HG03064 (cell line): ENCODE results near the gene PRKAB1.
"Not testable (repeated sequence)": the region's sequence is repeated elsewhere in the genome, so short reads cannot be mapped to it uniquely, and the experiment has no call there.

Source experiments
- ATAC-seq: cut with Tn5 transposase; IDR thresholded peaks from one replicate; pipeline ENCODE4 v1.9.1; 2021; ENCODE audit warnings: low read depth; ENCODE audit not compliant: unreplicated experiment

The PRKAB1 gene

GRCh38 chr12:119667577-119668323, at the start of gene PRKAB1:
TSS of gene PRKAB1 (plus strand) at chr12:119668133. CDS start at chr12:119668245, 112 bp downstream.
- peak; percentile 96 for ATAC-seq

- ATAC-seq = not testable (repeated sequence)
Measured at GRCh38 chr12:119618328-119618896, 49.5 kb upstream of the PRKAB1 start.

GRCh38 chr12:119620490-119620889, 47.4 kb upstream of the PRKAB1 start:
- ATAC-seq = no peak

GRCh38 chr12:119621878-119622277, 46.1 kb upstream of the PRKAB1 start:
- no peak for ATAC-seq

GRCh38 chr12:119624966-119625365, 43.0 kb upstream of the PRKAB1 start:
- ATAC-seq = no peak

GRCh38 chr12:119627019-119627643, 40.8 kb upstream of the PRKAB1 start:
- no peak for ATAC-seq

GRCh38 chr12:119627686-119628085, 40.2 kb upstream of the PRKAB1 start:
- ATAC-seq = no peak

GRCh38 chr12:119630223-119630780, 37.6 kb upstream of the PRKAB1 start:
- ATAC-seq = no peak

GRCh38 chr12:119630962-119631550, 36.9 kb upstream of the PRKAB1 start:
- ATAC-seq = no peak

- no peak for ATAC-seq
Measured at GRCh38 chr12:119631930-119632678, 35.8 kb upstream of the PRKAB1 start.

GRCh38 chr12:119634743-119635142, 33.2 kb upstream of the PRKAB1 start:
- ATAC-seq = no peak

- ATAC-seq = no peak
Measured at GRCh38 chr12:119642986-119643385, 24.9 kb upstream of the PRKAB1 start.

GRCh38 chr12:119644930-119645329, 23.0 kb upstream of the PRKAB1 start:
- no peak for ATAC-seq

- ATAC-seq = no peak
Measured at GRCh38 chr12:119645535-119646059, 22.3 kb upstream of the PRKAB1 start.

GRCh38 chr12:119649202-119649808, 18.6 kb upstream of the PRKAB1 start:
- ATAC-seq = no peak

- no peak for ATAC-seq
Measured at GRCh38 chr12:119652665-119653064, 15.3 kb upstream of the PRKAB1 start.

GRCh38 chr12:119657001-119657400, 10.9 kb upstream of the PRKAB1 start:
- ATAC-seq = not testable (repeated sequence)

GRCh38 chr12:119658166-119658565, 9.8 kb upstream of the PRKAB1 start:
- ATAC-seq = not testable (repeated sequence)

GRCh38 chr12:119659289-119659897, 8.5 kb upstream of the PRKAB1 start:
- ATAC-seq = no peak
